NCI-H748 (cell line): ENCODE results near the gene GNPDA2.

Source experiments
- DNase-seq: peaks from one replicate; lab custom pipeline; 2025; ENCODE audit not compliant: unreplicated experiment; lab: John Stamatoyannopoulos, UW

GNPDA2 gene

DNA sequence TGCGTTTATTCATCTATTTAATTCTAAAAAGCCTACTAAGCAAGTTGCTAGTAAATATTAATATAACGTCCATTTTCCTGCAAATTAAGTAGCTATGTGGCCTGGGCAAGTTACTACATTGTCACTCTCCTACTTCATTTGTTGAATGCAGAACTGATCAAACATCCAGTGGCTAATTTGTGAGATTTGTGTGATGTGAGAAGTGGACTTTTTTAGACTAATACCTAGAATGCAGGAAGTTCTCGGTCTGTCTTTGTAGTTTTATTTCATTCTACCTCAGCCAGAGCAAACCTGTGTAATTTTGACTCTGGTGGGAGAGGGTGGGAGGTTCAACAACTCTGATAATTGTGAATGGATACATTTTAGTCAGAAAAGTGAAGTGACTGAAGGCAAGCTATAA is 47.3 kb downstream of the GNPDA2 start:
- no peak for DNase-seq

DNA sequence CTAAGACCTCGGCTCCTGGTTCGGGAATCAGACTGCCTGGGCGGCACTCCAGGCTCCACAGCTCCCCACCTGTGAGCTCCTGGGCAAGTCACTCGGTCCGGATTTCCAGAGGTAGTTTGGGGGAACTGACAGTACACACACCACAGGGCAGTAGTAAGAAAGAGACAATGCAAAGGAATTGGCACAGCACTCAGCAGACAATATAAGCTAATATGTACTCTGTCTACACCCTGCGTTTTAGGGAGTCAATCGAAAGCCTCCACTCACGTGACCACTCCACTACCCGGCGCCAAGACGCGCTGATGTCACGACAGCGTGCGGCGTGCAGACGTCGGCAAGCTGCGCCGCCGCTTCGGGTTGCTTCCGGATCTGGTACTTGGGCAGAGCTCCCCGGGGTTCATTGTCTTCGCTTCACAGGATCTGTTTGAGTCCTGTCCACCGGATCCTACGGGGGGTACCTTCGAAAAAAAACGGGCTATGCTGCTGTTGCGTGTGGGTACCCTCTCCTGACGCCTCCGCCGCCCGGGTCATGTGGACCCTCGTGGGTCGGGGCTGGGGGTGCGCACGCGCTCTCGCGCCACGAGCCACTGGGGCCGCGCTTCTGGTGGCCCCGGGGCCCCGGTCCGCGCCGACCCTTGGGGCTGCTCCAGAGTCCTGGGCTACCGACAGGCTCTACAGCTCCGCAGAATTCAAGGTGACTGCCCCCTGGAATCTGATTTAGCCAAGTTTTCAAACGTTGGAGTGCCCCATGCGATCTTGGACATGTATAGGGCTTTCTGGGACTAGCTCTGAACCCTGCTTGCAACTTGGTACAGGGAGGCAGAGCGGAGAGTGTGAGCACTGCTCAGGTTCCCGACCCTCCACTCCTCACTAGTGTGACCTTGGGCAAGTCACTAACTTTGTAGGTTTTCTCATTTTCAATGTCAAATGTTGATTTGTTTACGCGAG is 48.0 kb downstream of the GNPDA2 start, which contains the start of gene GUF1:
Gene GUF1 (plus strand): TSS at position 327 of the 948 bp plus-strand sequence. CDS start 203 bp downstream, at position 530.
- DNase-seq: peak; percentile 88

DNA sequence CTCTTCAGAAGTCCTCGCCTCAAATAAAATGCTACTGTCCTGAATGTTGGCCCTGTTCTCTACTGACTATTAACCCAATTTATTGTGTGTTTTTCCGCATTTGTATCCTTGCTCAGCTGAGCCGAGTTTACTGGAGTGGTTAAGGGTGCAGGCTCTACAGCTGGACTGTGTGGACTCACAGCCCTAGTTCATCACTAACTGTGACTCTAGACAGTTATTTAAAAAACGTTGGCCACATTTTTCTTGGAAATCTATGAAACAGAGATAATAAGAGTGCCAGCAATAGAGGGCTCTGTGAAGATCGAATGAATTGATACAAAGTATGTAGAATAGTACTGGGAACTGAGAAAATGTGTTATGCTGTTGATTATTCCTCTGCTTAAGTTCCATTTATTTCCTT is 51.0 kb downstream of the GNPDA2 start:
- no peak for DNase-seq

DNA sequence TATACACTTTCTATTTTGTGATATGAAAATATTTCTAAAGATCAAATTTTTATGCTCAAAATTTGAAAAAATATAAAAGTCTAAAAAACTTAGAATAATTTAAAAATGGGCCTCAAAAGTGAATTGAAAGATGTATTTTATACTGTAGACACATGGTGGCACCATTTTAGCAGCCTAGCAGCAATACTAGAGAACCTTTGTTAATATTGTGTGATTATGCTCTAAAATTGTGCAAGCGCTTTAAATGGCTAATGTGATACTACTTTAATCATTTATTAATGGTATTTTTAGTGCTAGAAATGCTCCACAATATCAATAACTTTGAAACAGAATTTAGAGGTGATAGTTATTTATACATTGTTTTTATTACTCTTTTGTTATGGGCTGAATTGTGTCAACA is 51.9 kb downstream of the GNPDA2 start:
- DNase-seq: no peak

DNA sequence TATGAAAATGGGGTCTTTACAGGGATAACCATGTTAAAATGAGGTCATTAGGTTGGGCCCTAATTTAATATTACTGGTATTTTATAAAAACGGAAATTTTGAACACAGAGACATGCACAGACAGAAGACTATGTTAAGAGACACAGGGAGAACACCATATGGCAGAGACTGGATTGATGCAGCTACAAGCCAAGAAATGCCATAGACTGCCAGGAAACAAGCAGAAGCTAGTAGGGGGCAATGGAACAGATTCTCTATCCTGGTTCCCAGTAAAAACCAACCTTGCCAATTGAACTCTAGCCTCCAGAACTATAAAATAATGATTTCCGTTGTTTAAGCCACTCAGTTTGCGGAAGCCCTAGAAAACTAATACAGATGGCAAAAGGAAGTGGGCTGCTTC is 54.7 kb downstream of the GNPDA2 start:
- DNase-seq: no peak

DNA sequence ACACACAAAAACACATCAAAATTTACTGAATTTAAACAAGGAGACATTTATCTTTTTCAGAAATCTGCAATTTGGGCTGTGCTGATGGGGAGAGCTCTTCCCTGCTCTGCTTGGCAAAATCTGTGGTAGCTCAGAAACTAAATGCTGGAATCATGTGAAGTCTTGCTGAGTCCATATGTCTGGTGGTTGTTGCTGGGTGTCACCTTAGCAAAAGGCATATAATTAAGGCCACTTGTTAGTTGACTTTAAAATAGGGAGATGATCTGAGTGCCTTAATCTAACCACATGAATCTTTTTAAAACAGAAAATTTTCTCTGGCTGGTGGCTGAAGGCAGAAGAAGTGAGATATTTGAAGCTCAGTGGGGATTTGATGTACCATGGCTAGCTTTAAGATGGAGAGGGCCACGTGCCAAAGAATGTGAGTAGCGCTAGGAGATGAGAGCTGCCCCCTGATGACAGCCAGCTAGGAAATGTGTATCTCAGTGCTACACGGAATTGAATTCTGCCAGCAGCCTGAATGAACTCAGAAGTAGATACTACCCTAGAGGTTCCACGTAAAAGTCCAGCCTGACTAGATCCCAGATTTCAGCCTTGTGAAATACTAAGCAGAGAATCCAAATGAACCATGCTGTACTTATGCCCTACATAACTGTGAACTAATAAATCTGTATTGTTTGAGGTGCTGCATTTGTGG is 55.7 kb downstream of the GNPDA2 start:
- DNase-seq: no peak

DNA sequence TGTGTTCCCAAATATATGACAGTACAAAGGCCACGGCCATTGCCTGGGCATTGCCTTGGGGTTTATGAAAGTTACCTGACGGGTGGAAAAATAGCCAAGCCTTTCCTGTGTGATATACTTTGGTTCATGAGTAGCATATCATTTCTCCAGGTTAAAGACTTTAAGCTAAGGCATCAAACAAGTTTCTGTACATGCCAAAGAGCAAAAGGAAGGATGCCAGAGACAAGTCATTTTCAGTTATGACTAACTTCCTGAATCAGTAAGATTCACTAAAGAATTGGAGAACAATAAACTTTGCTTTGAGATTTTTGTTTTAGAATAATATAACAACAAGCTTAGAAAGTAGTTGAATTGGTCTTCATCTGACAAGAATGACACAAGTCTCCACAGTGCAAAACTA is 57.8 kb downstream of the GNPDA2 start:
- no peak for DNase-seq

DNA sequence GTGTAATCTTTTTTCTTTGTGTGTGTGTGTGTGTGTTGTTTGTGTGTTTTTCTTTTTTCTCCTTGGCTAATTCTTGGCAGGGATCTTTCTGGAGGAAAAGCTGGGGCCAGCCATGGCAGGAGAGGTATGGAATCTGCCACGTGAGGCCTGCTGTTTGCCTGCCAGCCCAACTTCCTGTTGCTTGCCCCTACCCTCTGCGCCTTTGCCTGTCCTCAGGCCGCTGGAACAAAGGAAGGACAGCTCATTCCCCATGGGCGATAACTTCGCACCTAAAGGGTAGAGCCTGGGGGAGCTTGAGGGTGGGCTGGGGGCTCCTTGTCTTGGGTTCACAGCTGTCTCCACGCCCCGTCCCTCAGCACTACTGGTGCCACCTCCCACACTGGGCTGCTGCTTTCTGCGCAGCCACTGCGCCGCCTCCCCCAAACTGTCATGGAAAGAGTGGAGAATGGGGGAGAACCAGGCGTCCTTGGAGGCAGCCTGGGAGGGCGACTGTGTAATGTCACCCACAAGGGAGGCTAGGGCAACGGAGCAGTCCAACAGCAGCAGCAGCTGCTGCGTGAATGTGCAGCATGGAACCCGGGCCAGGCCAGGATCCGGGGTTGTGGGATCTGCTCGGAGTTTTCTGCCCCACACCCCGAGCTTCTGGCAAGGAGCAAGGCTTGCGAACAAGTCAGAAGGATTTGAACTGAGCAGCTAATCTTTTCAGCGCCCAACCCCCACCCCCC is 62.7 kb downstream of the GNPDA2 start:
- DNase-seq: no peak

DNA sequence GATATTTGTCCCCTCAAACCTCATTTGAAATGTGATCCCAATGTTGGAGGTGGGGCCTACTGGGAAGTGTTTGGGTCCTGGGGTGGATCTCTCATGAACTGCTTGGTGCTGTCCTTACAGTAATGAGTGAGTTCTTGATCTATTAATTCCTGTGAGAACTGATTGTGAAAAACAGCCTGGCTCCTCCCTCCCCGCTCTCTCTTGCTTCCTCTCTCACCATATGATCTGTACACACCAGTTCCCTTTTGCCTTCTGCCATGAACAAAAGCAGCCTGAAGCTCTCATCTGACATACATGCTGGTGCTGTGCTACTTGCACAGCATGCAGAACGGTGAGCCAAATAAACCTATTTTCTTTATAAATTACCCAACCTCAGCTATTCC is 63.7 kb downstream of the GNPDA2 start:
- DNase-seq: no peak

DNA sequence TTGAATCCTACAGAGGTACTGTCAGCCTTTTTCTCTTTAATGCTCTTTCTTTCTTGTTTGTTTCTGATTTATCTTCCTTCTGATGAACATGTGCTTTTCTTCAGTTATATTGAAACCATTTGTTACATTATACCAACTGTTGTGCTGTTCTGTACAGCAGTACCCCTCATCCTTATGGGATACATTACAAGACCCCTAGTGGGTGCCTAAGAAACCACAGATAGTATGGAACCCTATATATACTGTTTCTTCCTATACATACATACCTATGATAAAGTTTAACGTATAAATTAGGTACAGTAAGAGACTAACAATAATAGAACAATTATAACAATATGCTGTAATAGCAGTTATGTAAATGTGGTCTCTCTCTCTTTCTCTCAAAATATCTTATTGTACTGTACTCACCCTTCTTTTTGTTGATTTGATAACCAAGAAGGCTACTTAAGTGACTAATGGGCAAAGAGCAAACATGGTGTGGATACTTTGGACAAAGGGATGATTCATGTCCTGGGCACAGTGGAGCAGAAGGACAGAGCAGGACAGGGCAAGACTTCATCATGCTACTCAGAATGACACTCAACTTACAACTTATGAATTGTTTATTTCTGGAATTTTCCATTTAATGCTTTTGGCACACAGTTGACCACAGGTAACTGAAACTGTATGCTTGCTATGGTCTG is 64.3 kb downstream of the GNPDA2 start:
- DNase-seq: no peak

DNA sequence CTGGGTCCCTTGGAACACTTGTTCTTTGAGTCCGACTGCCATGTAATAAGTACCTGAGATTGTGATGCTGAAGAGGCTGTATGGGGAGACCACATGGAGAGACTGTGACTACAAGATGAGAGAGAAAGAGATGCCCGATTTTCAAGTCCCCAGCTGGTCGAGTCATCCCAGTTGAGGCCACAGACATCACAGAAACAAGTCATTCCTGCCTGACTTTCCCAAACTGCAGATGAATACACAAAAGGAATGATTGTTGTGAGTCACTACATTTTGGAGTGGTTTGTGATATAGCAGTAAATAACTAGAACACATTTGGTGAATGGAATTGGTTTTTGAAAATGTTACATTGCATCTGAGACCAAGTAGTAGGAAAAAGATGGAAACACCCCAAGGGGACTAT is 66.0 kb downstream of the GNPDA2 start:
- DNase-seq: no peak

DNA sequence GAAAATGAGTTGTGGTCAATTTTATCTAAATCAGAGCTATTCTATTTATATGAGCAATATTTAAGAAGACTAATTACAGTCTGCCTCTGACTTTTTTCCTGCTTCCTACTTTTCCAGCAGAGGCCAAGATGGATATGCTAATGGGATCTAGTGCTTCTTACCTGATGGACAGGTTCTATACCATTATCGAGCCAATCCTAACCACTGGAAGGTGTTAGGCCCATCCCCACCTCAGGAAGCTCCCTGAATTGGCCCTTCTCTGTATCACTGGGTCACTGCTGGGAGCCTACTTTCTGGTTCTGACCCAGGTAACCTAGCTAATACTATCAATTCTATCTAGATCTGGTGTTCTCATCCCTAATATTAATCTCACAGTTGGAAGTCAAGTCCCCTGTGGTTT is 74.4 kb downstream of the GNPDA2 start:
- no peak for DNase-seq
